Fibroblast of peridontal ligament (primary cell): ENCODE measurements around the gene MTOR.

Experiments used
- DNase-seq: peaks from one replicate; pipeline ENCODE4 v3.0.0-alpha.2; 2010; ENCODE audit errors: extremely low read depth

Gene MTOR

GRCh38 chr1:11216074-11216473, 46.3 kb downstream of the MTOR start:
- no peak for DNase-seq

- DNase-seq = no peak
Observed at GRCh38 chr1:11215381-11216005, 46.9 kb downstream of the MTOR start.

GRCh38 chr1:11214698-11215380, 47.5 kb downstream of the MTOR start:
- no peak for DNase-seq

- DNase-seq = no peak
Observed at GRCh38 chr1:11211925-11212587, 50.3 kb downstream of the MTOR start.

GRCh38 chr1:11211461-11211860, 50.9 kb downstream of the MTOR start:
- DNase-seq = no peak

GRCh38 chr1:11207898-11208611, 54.3 kb downstream of the MTOR start:
- no peak for DNase-seq

- DNase-seq = no peak
Observed at GRCh38 chr1:11204396-11205190, 57.8 kb downstream of the MTOR start.

- no peak for DNase-seq
Observed at GRCh38 chr1:11198851-11199594, 63.3 kb downstream of the MTOR start.

GRCh38 chr1:11198257-11198656, 64.1 kb downstream of the MTOR start:
- DNase-seq = no peak

GRCh38 chr1:11197359-11197758, 65.0 kb downstream of the MTOR start:
- no peak for DNase-seq

GRCh38 chr1:11196945-11197344, 65.4 kb downstream of the MTOR start:
- DNase-seq = no peak

- DNase-seq = no peak
Observed at GRCh38 chr1:11194407-11195176, 67.8 kb downstream of the MTOR start.

GRCh38 chr1:11193376-11193775, 69.0 kb downstream of the MTOR start:
- no peak for DNase-seq

- no peak for DNase-seq
Observed at GRCh38 chr1:11188858-11189451, 73.4 kb downstream of the MTOR start, which contains the start of gene ANGPTL7. Gene ANGPTL7 (plus strand): TSS chr1:11189355. CDS start chr1:11189580, 225 bp downstream.

- no peak for DNase-seq
Observed at GRCh38 chr1:11188381-11188780, 74.0 kb downstream of the MTOR start.

GRCh38 chr1:11187931-11188330, 74.4 kb downstream of the MTOR start:
- DNase-seq = no peak

- DNase-seq = no peak
Observed at GRCh38 chr1:11187494-11187893, 74.9 kb downstream of the MTOR start.

GRCh38 chr1:11187000-11187399, 75.4 kb downstream of the MTOR start:
- DNase-seq = no peak

- no peak for DNase-seq
Observed at GRCh38 chr1:11184973-11185372, 77.4 kb downstream of the MTOR start.

- no peak for DNase-seq
Observed at GRCh38 chr1:11182884-11183283, 79.5 kb downstream of the MTOR start.
